Breast epithelium (tissue), 4 donors: ENCODE measurements around the gene HDAC1. TPM values are rescaled to one million over a fixed set of nuclear protein-coding genes. Genes with fewer than 3 reads are reported as not detected.
"Not testable (repeated sequence)": the region's sequence is repeated elsewhere in the genome, so short reads cannot be mapped to it uniquely, and the experiment has no call there.

Experiments used
- DNase-seq, 2 donors: peaks; one replicate each; pipeline ENCODE4 v3.0.0-alpha.2; 2019; ENCODE audit warnings: low spot score in 2 of 2
- H3K27ac ChIP-seq, 2 donors: fragments of 200-600 bp; sonication (generic) in 1 of 2; one replicate each; pipeline ENCODE4 v1.5.1; 2016 to 2019; ENCODE audit warnings: mild to moderate bottlenecking in 1 of 2
- H3K27me3 ChIP-seq, 2 donors: fragments of 200-600 bp; sonication (generic) in 1 of 2; one replicate each; pipeline versions ENCODE4 v1.5.1 to v1.6.0; 2017 to 2019; ENCODE audit warnings: control low read depth in 1 of 2, mild to moderate bottlenecking in 1 of 2
- H3K36me3 ChIP-seq: fragments of 200-600 bp; one replicate; pipeline ENCODE4 v1.5.1; 2019
- H3K4me1 ChIP-seq, 2 donors: fragments of 200-600 bp; sonication (generic); one replicate each; pipeline ENCODE4 v1.5.1; 2016 to 2019; ENCODE audit warnings: control low read depth in 1 of 2
- H3K4me3 ChIP-seq, 3 donors: fragments of 200-600 bp; sonication (generic); 1 replicate in 2 of 3; 2 replicates in 1 of 3; pipeline ENCODE4 v1.5.1; 2016 to 2019; ENCODE audit warnings: mild to moderate bottlenecking in 3 of 3, moderate library complexity in 2 of 3
- H3K9me3 ChIP-seq, 2 donors: fragments of 200-600 bp; sonication (generic) in 1 of 2; one replicate each; pipeline ENCODE4 v1.5.1; 2016 to 2019; ENCODE audit warnings: control low read depth in 1 of 2
- CTCF ChIP-seq, 3 donors: fragments of 450-650 bp; IDR thresholded peaks; one replicate each; pipeline ENCODE4 v1.5.1; 2016 to 2017; ENCODE audit warnings: antibody characterized with exemption in 3 of 3, mild to moderate bottlenecking in 3 of 3, moderate library complexity in 3 of 3
- POLR2A ChIP-seq: fragments of 450-650 bp; IDR thresholded peaks from one replicate; pipeline ENCODE4 v1.6.1; 2016; ENCODE audit warnings: antibody characterized with exemption, mild to moderate bottlenecking, moderate library complexity
- POLR2AphosphoS5 ChIP-seq, 3 donors: sonication (generic); formaldehyde crosslinking; IDR thresholded peaks; one replicate each; pipeline ENCODE4 v1.6.1; 2017; ENCODE audit warnings: antibody characterized with exemption in 3 of 3
- intact Hi-C: fragments of 100-400 bp; cut with DNase I; formaldehyde crosslinking; loops from one replicate; pipeline ENCODE4 v1.15.1; 2023; ENCODE audit warnings: low total_unique reads
- total RNA-seq, 3 donors: library from RNA; depleted of rRNA; stranded (reverse); fragments of >200 nt; gene quantifications; one replicate each; pipeline ENCODE4 v1.1.0, GENCODE V29; 2016

HDAC1 gene
- total RNA-seq, 3 donors from 2014 or later: 31.8 to 87.5 (median 87.4) TPM

GRCh38 chr1:32285658-32286057 lies 6.2 kb upstream of the HDAC1 start:
- Histone ChIP-seq H3K27ac (no peak overlapping the region), H3K27me3 (no peaks in the 10 kb centered on the region), H3K4me1 (no peaks in the 10 kb centered on the region), H3K36me3 (no peaks in the 10 kb centered on the region), H3K9me3 (no peaks in the 10 kb centered on the region), H3K4me3 (no peak overlapping the region)
- DNase-seq: no peak
- TF ChIP-seq POLR2AphosphoS5 (IDR thresholded peaks at IDR 0.05): no peak
- TF ChIP-seq CTCF (IDR thresholded peaks at IDR 0.05): no peak
- TF ChIP-seq POLR2A: no peak
- intact Hi-C loops: no loop called here

GRCh38 chr1:32286763-32287162 lies 5.1 kb upstream of the HDAC1 start:
- TF ChIP-seq POLR2A (no peak), POLR2AphosphoS5 (IDR thresholded peaks at IDR 0.05) (no peak), CTCF (IDR thresholded peaks at IDR 0.05) (no peak)
- intact Hi-C loops: no loop called here
- DNase-seq: no peak
- Histone ChIP-seq H3K36me3 (no peaks in the 10 kb centered on the region), H3K9me3 (no peaks in the 10 kb centered on the region), H3K4me3 (no peak overlapping the region), H3K4me1 (no peaks in the 10 kb centered on the region), H3K27ac (no peak overlapping the region), H3K27me3 (no peaks in the 10 kb centered on the region)

- no peak overlapping the region for H3K4me3 ChIP-seq
- H3K27ac ChIP-seq: no peak overlapping the region
- DNase-seq: no peak
- no peaks in the 10 kb centered on the region for H3K27me3 ChIP-seq
- no peak for TF ChIP-seq POLR2A
- TF ChIP-seq POLR2AphosphoS5 (IDR thresholded peaks at IDR 0.05): no peak
- TF ChIP-seq CTCF (IDR thresholded peaks at IDR 0.05): no peak
- no peaks in the 10 kb centered on the region for H3K9me3 ChIP-seq
- no peaks in the 10 kb centered on the region for H3K36me3 ChIP-seq
- intact Hi-C loops: no loop called here
- no peaks in the 10 kb centered on the region for H3K4me1 ChIP-seq
Measured at GRCh38 chr1:32289256-32289655, 2.6 kb upstream of the HDAC1 start.

- peak overlapping the region; percentile 89 for H3K27ac ChIP-seq
- peak overlapping the region; percentile 62 to 92 (median 81) for H3K4me3 ChIP-seq
- no peaks in the 10 kb centered on the region for H3K27me3 ChIP-seq
- no peak for TF ChIP-seq POLR2AphosphoS5 (IDR thresholded peaks at IDR 0.05)
- no peak for TF ChIP-seq CTCF (IDR thresholded peaks at IDR 0.05)
- no peak for TF ChIP-seq POLR2A
- DNase-seq: no peak
- intact Hi-C loops: no loop called here
- no peaks in the 10 kb centered on the region for H3K9me3 ChIP-seq
- H3K4me1 ChIP-seq: no peaks in the 10 kb centered on the region
- H3K36me3 ChIP-seq: no peaks in the 10 kb centered on the region
Measured at GRCh38 chr1:32291145-32291707, 657 bp upstream of the HDAC1 start.

- H3K36me3 ChIP-seq, H3K4me3 ChIP-seq, H3K9me3 ChIP-seq, H3K27ac ChIP-seq, DNase-seq, intact Hi-C loops, H3K4me1 ChIP-seq, H3K27me3 ChIP-seq: not testable (repeated sequence)
Measured at GRCh38 chr1:32298211-32298610, 6.3 kb downstream of the HDAC1 start.

GRCh38 chr1:32299327-32299726 lies 7.4 kb downstream of the HDAC1 start:
- Histone ChIP-seq H3K4me1 (no peaks in the 10 kb centered on the region), H3K4me3 (no peak overlapping the region), H3K36me3 (no peaks in the 10 kb centered on the region), H3K9me3 (no peaks in the 10 kb centered on the region), H3K27me3 (no peaks in the 10 kb centered on the region), H3K27ac (no peak overlapping the region)
- intact Hi-C loops: no loop called here
- no peak for TF ChIP-seq POLR2A
- no peak for TF ChIP-seq POLR2AphosphoS5 (IDR thresholded peaks at IDR 0.05)
- no peak for TF ChIP-seq CTCF (IDR thresholded peaks at IDR 0.05)
- no peak for DNase-seq
